HCT116 (cell line): ENCODE measurements around the gene ZNF620.

Experiments used
- JUND ChIP-seq: IDR thresholded peaks from 2 replicates; pipeline ENCODE4 v1.6.1; 2012
- POLR2A ChIP-seq: IDR thresholded peaks from 2 replicates; pipeline ENCODE4 v1.7.0; 2011; ENCODE audit warnings: borderline replicate concordance; ENCODE audit not compliant: insufficient read depth, insufficient read length; ENCODE audit errors: extremely low read depth
- YY1 ChIP-seq: IDR thresholded peaks from 2 replicates; pipeline ENCODE4 v1.6.1; 2011; ENCODE audit warnings: low read length, low read depth, moderate library complexity, mild to moderate bottlenecking; ENCODE audit not compliant: insufficient replicate concordance; ENCODE audit errors: extremely low read depth
- TF ChIP-seq, protein P1 (sequence below), 3 experiments: fragments of 200-600 bp in 1 of 3; sonication (generic) in 1 of 3; IDR thresholded peaks in 2 of 3; conservative IDR thresholded peaks in 1 of 3; 2 replicates each; pipeline ENCODE4 v1.5.1; 2012 to 2017; ENCODE audit warnings: low read depth in 2 of 3, low read length in 2 of 3, antibody characterized with exemption in 1 of 3, borderline replicate concordance in 1 of 3, control low read depth in 1 of 3, mild to moderate bottlenecking in 1 of 3, mixed read lengths in 1 of 3, mixed run types in 1 of 3, moderate library complexity in 1 of 3; ENCODE audit not compliant: insufficient read depth in 1 of 3

DNA sequence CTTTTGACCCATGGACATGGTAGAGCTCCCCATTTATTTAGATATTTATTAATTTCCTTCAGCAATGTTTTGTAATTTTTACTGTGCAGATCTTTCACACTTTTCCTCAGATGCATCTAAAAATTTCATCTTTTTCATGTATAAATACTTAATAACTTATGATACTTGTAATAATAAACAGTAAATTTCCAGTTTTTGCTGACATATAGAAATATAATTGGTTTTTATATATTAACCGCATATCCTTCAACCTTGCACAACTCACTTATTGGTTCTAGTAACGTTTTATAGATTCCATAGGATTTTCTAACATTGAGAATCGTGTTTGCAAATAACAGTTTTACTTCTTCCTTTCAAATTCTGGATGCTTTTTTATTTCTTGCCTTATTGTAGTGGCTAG lies 15.4 kb downstream of the ZNF620 start:
- TF ChIP-seq POLR2A = no peak
- TF ChIP-seq, protein P1, sequence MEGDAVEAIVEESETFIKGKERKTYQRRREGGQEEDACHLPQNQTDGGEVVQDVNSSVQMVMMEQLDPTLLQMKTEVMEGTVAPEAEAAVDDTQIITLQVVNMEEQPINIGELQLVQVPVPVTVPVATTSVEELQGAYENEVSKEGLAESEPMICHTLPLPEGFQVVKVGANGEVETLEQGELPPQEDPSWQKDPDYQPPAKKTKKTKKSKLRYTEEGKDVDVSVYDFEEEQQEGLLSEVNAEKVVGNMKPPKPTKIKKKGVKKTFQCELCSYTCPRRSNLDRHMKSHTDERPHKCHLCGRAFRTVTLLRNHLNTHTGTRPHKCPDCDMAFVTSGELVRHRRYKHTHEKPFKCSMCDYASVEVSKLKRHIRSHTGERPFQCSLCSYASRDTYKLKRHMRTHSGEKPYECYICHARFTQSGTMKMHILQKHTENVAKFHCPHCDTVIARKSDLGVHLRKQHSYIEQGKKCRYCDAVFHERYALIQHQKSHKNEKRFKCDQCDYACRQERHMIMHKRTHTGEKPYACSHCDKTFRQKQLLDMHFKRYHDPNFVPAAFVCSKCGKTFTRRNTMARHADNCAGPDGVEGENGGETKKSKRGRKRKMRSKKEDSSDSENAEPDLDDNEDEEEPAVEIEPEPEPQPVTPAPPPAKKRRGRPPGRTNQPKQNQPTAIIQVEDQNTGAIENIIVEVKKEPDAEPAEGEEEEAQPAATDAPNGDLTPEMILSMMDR (IDR thresholded peaks at IDR 0.05 in 2 of 3, conservative IDR thresholded peaks at IDR 0.05 in 1 of 3; ENCODE audit: borderline replicate concordance in 1 of 3, insufficient read depth in 1 of 3, low read depth in 2 of 3, low read length in 2 of 3) = no peak
- TF ChIP-seq YY1 = no peak
- no peak for TF ChIP-seq JUND
